GM12874 (cell line): ENCODE measurements around the gene RBM34.

ENCODE experiments used
- TF ChIP-seq, protein P1 (sequence below): IDR thresholded peaks from 2 replicates; pipeline ENCODE4 v1.5.1; 2011; ENCODE audit warnings: low read depth, mild to moderate bottlenecking, control low read depth, low read length, moderate library complexity; ENCODE audit not compliant: insufficient read depth

Gene RBM34, protein sequence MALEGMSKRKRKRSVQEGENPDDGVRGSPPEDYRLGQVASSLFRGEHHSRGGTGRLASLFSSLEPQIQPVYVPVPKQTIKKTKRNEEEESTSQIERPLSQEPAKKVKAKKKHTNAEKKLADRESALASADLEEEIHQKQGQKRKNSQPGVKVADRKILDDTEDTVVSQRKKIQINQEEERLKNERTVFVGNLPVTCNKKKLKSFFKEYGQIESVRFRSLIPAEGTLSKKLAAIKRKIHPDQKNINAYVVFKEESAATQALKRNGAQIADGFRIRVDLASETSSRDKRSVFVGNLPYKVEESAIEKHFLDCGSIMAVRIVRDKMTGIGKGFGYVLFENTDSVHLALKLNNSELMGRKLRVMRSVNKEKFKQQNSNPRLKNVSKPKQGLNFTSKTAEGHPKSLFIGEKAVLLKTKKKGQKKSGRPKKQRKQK

DNA sequence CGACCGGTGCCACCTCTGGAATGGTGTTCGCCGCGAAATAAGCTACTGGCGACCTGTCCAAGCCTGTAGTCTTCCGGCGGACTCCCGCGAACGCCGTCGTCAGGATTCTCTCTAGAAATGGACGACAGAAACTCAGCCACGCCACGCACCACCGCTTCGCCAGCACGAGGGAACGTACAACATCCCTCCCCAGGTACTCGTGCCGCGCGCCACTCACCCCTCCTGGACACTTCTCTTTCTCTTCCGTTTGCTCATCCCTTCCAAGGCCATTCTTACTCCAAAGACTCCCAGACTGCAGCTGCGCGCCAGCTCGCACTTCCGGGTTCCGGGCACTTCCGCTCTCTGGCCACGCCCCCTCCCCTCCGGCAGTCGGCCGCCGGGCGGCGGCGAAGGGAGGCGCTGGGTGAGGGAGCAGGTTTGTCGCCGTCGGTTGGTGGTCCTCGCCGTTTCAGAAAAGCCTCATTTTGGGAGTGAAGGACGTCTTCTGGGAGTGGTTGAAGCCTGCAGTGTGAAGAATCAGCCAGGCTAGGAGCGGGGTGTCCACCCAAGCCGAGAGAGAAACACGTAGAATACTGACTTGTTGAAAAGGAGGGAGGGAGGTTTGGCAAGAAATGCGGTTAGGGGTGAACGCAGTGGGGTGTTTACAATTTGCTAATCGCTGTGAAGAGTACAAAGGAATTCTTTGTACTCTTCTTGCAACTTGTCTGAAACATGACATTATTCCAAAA is at the start of gene RBM34:
Gene RBM34, minus strand, starts transcription at position 294 of the 728 bp plus-strand sequence. Its CDS starts 24 bp downstream, at position 270.
- TF ChIP-seq, protein P1, sequence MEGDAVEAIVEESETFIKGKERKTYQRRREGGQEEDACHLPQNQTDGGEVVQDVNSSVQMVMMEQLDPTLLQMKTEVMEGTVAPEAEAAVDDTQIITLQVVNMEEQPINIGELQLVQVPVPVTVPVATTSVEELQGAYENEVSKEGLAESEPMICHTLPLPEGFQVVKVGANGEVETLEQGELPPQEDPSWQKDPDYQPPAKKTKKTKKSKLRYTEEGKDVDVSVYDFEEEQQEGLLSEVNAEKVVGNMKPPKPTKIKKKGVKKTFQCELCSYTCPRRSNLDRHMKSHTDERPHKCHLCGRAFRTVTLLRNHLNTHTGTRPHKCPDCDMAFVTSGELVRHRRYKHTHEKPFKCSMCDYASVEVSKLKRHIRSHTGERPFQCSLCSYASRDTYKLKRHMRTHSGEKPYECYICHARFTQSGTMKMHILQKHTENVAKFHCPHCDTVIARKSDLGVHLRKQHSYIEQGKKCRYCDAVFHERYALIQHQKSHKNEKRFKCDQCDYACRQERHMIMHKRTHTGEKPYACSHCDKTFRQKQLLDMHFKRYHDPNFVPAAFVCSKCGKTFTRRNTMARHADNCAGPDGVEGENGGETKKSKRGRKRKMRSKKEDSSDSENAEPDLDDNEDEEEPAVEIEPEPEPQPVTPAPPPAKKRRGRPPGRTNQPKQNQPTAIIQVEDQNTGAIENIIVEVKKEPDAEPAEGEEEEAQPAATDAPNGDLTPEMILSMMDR: 0 out of 2 replicates have a peak, but pooled peaks have one; percentile 7

DNA sequence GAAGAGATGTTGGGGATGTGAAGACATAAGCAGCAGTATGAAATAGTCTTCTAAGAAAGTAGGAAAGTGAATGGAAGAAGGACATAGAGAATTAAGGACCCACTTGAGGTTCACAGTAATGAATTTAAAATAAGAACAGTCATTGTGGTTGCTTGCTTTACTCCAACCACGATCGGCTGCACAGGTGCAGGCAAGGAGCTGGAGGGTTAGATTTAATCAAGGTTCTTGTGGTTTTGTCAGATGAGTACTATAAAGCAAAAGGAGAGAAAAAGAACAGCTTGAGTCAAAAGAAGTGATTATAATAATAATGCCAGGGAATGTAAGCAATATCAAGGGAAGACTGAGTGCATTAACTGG is 46.1 kb upstream of the RBM34 start:
- TF ChIP-seq, protein P1: no peak

DNA sequence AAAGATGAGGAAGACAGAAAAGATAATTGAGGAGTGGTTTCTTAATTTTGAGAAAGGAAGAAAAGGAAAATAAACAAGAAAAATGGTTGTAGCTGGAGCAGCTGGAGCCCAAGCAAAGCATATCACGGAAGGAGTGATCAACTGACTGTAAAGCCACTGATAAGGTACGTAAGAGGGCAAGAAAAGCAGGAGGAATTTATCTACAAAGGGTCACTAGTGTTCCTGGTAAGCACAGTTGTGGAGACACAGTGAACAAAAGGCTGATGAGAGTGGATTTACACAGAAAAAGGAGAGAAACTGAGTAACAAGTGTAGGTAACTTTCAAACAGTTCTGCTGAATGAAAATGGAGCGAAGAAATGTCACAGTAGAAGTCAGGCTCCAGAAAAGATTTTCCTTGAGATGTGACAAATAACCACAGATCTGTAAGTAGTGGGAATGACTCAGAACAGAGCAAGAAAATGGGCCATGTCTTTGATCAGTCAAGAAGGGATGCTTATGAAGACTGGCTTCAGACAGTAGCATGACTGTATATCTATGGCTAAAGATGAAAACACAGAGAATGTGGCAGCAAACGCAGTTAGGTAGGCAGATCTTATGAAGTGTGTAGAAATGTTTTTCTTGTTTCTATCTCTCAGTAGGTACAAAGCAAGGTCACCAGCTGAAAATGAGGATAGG is 45.6 kb upstream of the RBM34 start:
- TF ChIP-seq, protein P1: no peak

DNA sequence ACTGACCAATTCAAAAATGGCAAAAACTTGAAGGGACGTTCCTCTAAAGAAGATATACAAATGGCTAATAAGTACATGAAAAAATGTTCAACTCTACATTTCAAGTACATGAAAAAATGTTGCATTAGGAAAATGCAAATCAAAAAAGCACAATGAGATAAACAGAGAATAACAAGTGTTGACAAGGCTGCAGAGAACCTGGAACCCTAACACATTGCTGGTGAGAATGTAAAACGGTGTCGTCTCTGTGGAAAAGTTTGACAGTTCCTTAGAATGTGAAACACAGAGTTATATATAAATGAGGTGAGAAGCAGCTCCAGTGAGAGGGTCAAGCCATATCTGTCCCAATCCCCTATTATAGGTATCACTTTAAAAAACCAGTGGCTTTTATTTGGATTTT is 44.6 kb upstream of the RBM34 start:
- TF ChIP-seq, protein P1: no peak

DNA sequence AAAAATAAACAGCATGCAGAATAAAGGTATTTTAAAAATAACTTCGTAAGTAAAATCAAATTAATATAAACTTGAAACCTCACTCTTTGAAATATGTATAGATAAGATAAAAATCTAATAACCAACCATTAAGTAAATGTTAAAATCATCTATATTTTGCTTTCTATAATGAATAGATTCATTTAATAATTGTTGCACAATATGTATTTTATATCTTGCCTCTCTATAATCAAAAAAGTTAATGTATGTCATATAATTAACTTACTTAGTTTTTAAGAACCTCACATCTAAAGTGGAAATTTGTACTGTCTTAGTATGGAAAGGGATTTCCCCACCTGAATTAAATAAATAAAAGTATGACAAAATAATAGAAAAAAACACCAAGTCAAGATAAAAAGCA is 42.4 kb upstream of the RBM34 start:
- TF ChIP-seq, protein P1: no peak

DNA sequence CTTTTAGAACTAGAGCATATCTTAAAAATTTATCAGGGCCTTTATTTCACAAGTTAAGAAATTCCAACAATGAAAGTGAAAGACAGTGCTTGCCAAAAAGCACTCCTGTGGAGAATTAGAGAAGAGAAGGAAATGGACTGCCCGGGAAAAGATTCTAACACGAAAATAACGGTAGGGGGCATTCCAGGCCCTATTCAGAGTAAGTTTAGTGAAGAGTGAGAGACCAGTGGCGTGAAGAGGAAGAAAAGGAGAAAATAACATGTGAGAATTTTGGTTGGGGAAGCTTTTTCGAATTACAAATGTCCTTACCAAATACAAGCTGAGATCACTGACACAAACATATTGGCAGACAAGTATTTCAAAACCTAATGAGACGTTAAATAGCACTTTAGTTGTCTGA is 38.4 kb upstream of the RBM34 start:
- TF ChIP-seq, protein P1: no peak

DNA sequence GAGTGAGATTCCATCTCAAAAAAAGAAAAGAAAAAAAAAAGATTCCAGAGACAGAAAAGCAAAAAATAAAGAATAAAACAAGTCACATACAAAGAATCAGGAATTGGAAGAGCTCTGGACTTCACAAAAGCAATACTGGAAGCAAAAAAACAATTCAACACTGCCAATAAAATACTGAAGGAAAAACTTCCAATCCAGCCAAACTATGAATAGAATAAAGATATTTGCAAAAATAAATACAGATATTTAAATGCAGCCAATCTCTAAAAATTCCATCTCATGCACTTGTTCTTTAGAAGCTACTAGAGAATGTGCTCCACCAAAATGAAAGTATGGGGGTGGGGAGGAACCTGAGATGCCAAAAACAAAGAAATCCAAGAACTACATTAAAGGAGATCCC is 29.4 kb upstream of the RBM34 start:
- TF ChIP-seq, protein P1: no peak
